ENCODE measurements around the gene TMEM117. TPM values are rescaled to one million over a fixed set of nuclear protein-coding genes. Genes with fewer than 3 reads are reported as not detected.

Gene TMEM117
- total RNA-seq, 1 donor from 2014 or later = 22.1 TPM

DNA sequence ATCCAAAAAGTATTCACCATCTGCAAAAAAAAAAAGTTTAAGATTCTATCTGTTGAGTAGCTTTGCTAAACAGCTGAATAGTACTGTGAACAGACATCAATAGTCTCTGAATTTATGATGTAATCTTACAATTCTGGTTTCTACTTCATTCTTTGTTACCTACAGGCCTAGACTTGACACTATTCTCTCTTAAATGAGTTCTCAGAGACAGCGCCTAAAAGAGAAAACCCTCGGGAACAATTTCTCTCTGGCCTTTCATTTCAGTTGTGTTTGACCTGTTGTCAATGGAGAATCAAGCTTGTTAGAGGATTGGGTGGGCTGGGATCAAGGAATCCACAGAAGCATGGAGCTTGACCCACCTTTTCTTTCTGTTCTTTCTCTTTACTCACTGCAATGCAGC, 23.8 kb upstream of the TMEM117 start:
- H3K36me3 ChIP-seq = no peaks in the 10 kb centered on the region
- peak overlapping the region; percentile 8 for H3K27ac ChIP-seq
- DNase-seq (ENCODE audit: extremely low spot score in 2 of 2) = no peak
- H3K4me1 ChIP-seq = no peaks in the 10 kb centered on the region
- TF ChIP-seq, protein P1, sequence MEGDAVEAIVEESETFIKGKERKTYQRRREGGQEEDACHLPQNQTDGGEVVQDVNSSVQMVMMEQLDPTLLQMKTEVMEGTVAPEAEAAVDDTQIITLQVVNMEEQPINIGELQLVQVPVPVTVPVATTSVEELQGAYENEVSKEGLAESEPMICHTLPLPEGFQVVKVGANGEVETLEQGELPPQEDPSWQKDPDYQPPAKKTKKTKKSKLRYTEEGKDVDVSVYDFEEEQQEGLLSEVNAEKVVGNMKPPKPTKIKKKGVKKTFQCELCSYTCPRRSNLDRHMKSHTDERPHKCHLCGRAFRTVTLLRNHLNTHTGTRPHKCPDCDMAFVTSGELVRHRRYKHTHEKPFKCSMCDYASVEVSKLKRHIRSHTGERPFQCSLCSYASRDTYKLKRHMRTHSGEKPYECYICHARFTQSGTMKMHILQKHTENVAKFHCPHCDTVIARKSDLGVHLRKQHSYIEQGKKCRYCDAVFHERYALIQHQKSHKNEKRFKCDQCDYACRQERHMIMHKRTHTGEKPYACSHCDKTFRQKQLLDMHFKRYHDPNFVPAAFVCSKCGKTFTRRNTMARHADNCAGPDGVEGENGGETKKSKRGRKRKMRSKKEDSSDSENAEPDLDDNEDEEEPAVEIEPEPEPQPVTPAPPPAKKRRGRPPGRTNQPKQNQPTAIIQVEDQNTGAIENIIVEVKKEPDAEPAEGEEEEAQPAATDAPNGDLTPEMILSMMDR (IDR thresholded peaks at IDR 0.05) = no peak
- TF ChIP-seq POLR2A (IDR thresholded peaks at IDR 0.05) (no peak), POLR2AphosphoS5 (IDR thresholded peaks at IDR 0.05; ENCODE audit: insufficient read depth in 1 of 2, low read depth in 1 of 2) (no peak)
- no peaks in the 10 kb centered on the region for H3K9me3 ChIP-seq
- H3K27me3 ChIP-seq = no peaks in the 10 kb centered on the region
- intact Hi-C loops (cut with DNase I) = no loop called here
- H3K4me3 ChIP-seq = no peak overlapping the region

DNA sequence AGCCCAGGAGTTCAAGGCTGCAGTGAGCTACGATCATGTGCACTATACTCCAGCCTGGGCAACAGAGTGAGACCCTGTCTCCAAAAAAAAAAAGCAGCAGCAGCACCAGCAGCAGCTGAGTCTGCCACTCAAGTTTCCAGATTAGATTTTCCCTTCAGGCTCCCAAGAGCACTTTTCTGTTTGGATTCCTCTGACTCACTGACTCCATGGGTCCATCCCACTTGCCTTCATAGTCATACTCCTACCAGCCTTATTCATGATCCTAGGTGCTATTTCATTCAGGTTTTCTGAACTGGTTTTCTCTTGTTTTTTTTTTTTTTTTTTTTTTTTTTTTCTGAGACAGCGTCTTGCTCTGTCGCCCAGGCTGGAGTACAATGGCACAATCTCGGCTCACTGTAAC, 23.0 kb upstream of the TMEM117 start:
- Histone ChIP-seq H3K27me3 (no peaks in the 10 kb centered on the region), H3K27ac (no peak overlapping the region), H3K4me1 (no peaks in the 10 kb centered on the region), H3K36me3 (no peaks in the 10 kb centered on the region), H3K9me3 (no peaks in the 10 kb centered on the region), H3K4me3 (no peak overlapping the region)
- TF ChIP-seq, protein P1 (IDR thresholded peaks at IDR 0.05) = no peak
- TF ChIP-seq POLR2A (IDR thresholded peaks at IDR 0.05) = no peak
- TF ChIP-seq POLR2AphosphoS5 (IDR thresholded peaks at IDR 0.05; ENCODE audit: insufficient read depth in 1 of 2, low read depth in 1 of 2) = no peak
- intact Hi-C loops (cut with DNase I) = no loop called here
- DNase-seq (ENCODE audit: extremely low spot score in 2 of 2) = no peak

DNA sequence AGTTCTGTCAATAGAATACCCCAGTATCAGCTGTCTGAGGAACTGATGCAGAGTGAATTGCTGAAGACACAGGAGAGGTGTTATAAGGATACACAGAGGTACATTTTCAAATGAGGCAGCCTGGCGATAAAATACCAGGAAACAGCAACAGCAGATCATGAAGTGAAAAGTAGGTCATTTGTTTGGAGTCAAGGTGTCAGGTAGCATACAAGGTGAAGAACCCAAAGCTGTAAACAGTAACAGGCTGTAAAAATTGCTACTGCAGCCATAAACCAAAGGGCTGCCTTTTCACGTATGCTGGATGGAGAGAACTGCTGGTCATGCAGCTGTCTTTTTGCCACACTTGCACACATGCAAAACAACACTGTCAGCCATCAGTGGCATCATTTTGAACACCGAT, 20.5 kb upstream of the TMEM117 start:
- TF ChIP-seq, protein P1 (IDR thresholded peaks at IDR 0.05) = no peak
- TF ChIP-seq POLR2AphosphoS5 (IDR thresholded peaks at IDR 0.05; ENCODE audit: insufficient read depth in 1 of 2, low read depth in 1 of 2) (no peak), POLR2A (IDR thresholded peaks at IDR 0.05) (no peak)
- Histone ChIP-seq H3K4me1 (no peaks in the 10 kb centered on the region), H3K27me3 (no peaks in the 10 kb centered on the region), H3K27ac (no peak overlapping the region), H3K9me3 (no peaks in the 10 kb centered on the region), H3K4me3 (no peak overlapping the region), H3K36me3 (no peaks in the 10 kb centered on the region)
- intact Hi-C loops (cut with DNase I) = no loop called here
- DNase-seq (ENCODE audit: extremely low spot score in 2 of 2) = no peak

DNA sequence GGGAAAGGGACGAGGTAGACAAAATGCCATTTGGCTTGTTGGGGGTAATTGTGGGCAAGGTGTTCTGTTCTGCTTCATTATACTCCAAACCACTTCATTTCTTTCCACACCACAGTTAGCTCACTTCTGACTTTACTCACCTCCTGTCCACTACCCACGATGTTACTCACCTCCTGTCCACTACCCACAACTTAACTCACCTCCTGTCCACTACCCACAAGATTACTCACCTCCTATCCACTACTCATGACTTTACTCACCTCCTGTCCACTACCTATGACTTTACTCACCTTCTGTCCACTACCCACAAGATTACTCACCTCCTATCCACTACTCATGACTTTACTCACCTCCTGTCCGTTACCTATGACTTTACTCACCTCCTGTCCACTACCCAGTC, 19.7 kb upstream of the TMEM117 start:
- intact Hi-C loops (cut with DNase I) = no loop called here
- no peak for DNase-seq (ENCODE audit: extremely low spot score in 2 of 2)
- H3K27ac ChIP-seq = no peak overlapping the region
- no peaks in the 10 kb centered on the region for H3K9me3 ChIP-seq
- TF ChIP-seq, protein P1 (IDR thresholded peaks at IDR 0.05) = no peak
- TF ChIP-seq POLR2A (IDR thresholded peaks at IDR 0.05) (no peak), POLR2AphosphoS5 (IDR thresholded peaks at IDR 0.05; ENCODE audit: insufficient read depth in 1 of 2, low read depth in 1 of 2) (no peak)
- no peak overlapping the region for H3K4me3 ChIP-seq
- no peaks in the 10 kb centered on the region for H3K27me3 ChIP-seq
- H3K4me1 ChIP-seq = no peaks in the 10 kb centered on the region
- H3K36me3 ChIP-seq = no peaks in the 10 kb centered on the region

DNA sequence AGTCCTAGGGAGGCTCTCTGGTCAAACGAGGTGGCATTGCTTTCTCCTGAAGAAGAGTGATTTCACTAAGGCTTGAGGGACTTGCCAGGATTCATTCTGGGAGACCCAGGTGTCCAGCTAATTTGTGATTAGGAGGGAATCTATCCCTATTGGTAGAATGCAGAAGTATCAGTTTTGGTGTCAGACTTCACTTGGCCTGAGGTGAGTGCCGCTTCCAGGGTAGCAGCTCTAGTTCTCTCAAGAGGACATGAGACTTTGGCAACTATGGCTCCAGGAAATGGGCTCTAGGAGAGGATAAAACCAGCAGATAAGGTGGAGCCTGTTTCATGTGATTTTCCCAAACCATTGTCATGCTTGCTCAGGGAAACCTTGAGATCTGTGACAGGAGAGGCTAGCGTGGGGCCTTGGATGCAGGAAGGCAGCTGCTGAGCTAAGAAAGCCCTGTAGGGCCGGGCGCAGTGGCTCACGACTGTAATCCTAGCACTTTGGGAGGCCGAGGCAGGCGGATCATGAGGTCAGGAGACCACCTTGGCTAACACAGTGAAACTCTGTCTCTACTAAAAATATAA, 11.6 kb upstream of the TMEM117 start:
- Histone ChIP-seq H3K4me1 (no peaks in the 10 kb centered on the region), H3K9me3 (no peaks in the 10 kb centered on the region), H3K27ac (no peak overlapping the region), H3K4me3 (no peak overlapping the region), H3K27me3 (peaks cover 4% of the 10 kb centered on the region), H3K36me3 (no peaks in the 10 kb centered on the region)
- DNase-seq (ENCODE audit: extremely low spot score in 2 of 2) = no peak
- TF ChIP-seq, protein P1 (IDR thresholded peaks at IDR 0.05) = no peak
- TF ChIP-seq POLR2A (IDR thresholded peaks at IDR 0.05) = no peak
- no peak for TF ChIP-seq POLR2AphosphoS5 (IDR thresholded peaks at IDR 0.05; ENCODE audit: insufficient read depth in 1 of 2, low read depth in 1 of 2)
- intact Hi-C loops (cut with DNase I) = no loop called here
